ENCODE results near the gene SOX3.

The SOX3 gene

GRCh38 chrX:140500441-140500840 is 4.4 kb downstream of the SOX3 start:
- in situ Hi-C loops (cut with MboI; ENCODE audit: low sequenced_read_pairs) = no loop called here

- in situ Hi-C loops (cut with MboI; ENCODE audit: low sequenced_read_pairs) = no loop called here
Measured at GRCh38 chrX:140495739-140496138, 9.1 kb downstream of the SOX3 start.

GRCh38 chrX:140492066-140492994 is 12.5 kb downstream of the SOX3 start:
- in situ Hi-C loops (cut with MboI; ENCODE audit: low sequenced_read_pairs) = no loop called here

- in situ Hi-C loops (cut with MboI; ENCODE audit: low sequenced_read_pairs) = no loop called here
Measured at GRCh38 chrX:140480765-140481164, 24.1 kb downstream of the SOX3 start.

- in situ Hi-C loops (cut with MboI; ENCODE audit: low sequenced_read_pairs) = no loop called here
Measured at GRCh38 chrX:140477987-140478386, 26.9 kb downstream of the SOX3 start.

GRCh38 chrX:140475025-140475424 is 29.8 kb downstream of the SOX3 start:
- in situ Hi-C loops (cut with MboI; ENCODE audit: low sequenced_read_pairs) = no loop called here

- in situ Hi-C loops (cut with MboI; ENCODE audit: low sequenced_read_pairs) = no loop called here
Measured at GRCh38 chrX:140467211-140467610, 37.7 kb downstream of the SOX3 start.
